ENCODE measurements around the gene SOX10. TPM values are rescaled to one million over a fixed set of nuclear protein-coding genes. Genes with fewer than 3 reads are reported as not detected.

The SOX10 gene
- polyA plus RNA-seq, 1 donor from 2014 or later = not detected

GRCh38 chr22:37998543-37998942, 14.2 kb upstream of the SOX10 start (continued):
- TF ChIP-seq REST (IDR thresholded peaks at IDR 0.05; ENCODE audit: borderline replicate concordance) = no peak

- H3K9ac ChIP-seq (ENCODE audit: low read length) = no peak overlapping the region
- H2AFZ ChIP-seq (ENCODE audit: low read depth, low read length) = no peak overlapping the region
- no peaks in the 10 kb centered on the region for H3K9me3 ChIP-seq (ENCODE audit: low read length)
- TF ChIP-seq REST (IDR thresholded peaks at IDR 0.05; ENCODE audit: borderline replicate concordance) = no peak
- TF ChIP-seq EZH2 (IDR thresholded peaks at IDR 0.05; ENCODE audit: borderline replicate concordance, insufficient read depth, low read length, poor library complexity, severe bottlenecking) = no peak
- TF ChIP-seq MXI1 (conservative IDR thresholded peaks at IDR 0.05; ENCODE audit: poor library complexity, severe bottlenecking) = no peak
- no peak for TF ChIP-seq SMC3 (conservative IDR thresholded peaks at IDR 0.05; ENCODE audit: poor library complexity)
- no peak for TF ChIP-seq EP300 (conservative IDR thresholded peaks at IDR 0.05; ENCODE audit: poor library complexity, severe bottlenecking)
- no peak for TF ChIP-seq CTCF (IDR thresholded peaks at IDR 0.05; ENCODE audit: poor library complexity, severe bottlenecking)
- H3K27me3 ChIP-seq (ENCODE audit: insufficient read depth, low read depth, low read length) = no peaks in the 10 kb centered on the region
- no peaks in the 10 kb centered on the region for H3K79me2 ChIP-seq (replicated peaks; ENCODE audit: insufficient read depth, low read length)
- no peaks in the 10 kb centered on the region for H3K36me3 ChIP-seq (ENCODE audit: insufficient read depth, low read length)
- H3K27ac ChIP-seq (ENCODE audit: low read length) = no peak overlapping the region
- H3K9me2 ChIP-seq (ENCODE audit: insufficient read depth, low read length) = no peaks in the 10 kb centered on the region
- no peak overlapping the region for H3K4me3 ChIP-seq (ENCODE audit: low read length)
- H3F3A ChIP-seq (ENCODE audit: insufficient read depth, low read length, poor library complexity, severe bottlenecking) = no peaks in the 10 kb centered on the region
- no peaks in the 10 kb centered on the region for H4K20me1 ChIP-seq (ENCODE audit: insufficient read depth)
- no peak overlapping the region for H3K4me2 ChIP-seq (ENCODE audit: low read length)
Measured at GRCh38 chr22:37996515-37997246, 12.3 kb upstream of the SOX10 start.

Data from neural cell (in vitro differentiated cells).